WTC11 (cell line): ENCODE data around the gene SIPA1L2.

Source experiments
- AR ChIP-seq: fragments of 250-450 bp; sonication (Bioruptor Pico); IDR thresholded peaks from 2 replicates; pipeline ENCODE4 v1.9.0; 2021; ENCODE audit warnings: mild to moderate bottlenecking
- CTCF ChIP-seq: fragments of 200-600 bp; IDR thresholded peaks from 2 replicates; pipeline ENCODE4 v1.8.0; 2022; ENCODE audit warnings: antibody characterized with exemption
- GABPB1 ChIP-seq: sonication (generic); formaldehyde crosslinking; IDR thresholded peaks from 2 replicates; pipeline ENCODE4 v1.8.1; 2023; ENCODE audit warnings: mild to moderate bottlenecking, missing genetic modification reagents
- JUN ChIP-seq: sonication (generic); formaldehyde crosslinking; IDR thresholded peaks from 2 replicates; pipeline ENCODE4 v1.8.0; 2023; ENCODE audit warnings: mild to moderate bottlenecking, missing genetic modification reagents
- NFYB ChIP-seq: sonication (generic); formaldehyde crosslinking; conservative IDR thresholded peaks from 2 replicates; pipeline ENCODE4 v1.8.0; 2022; ENCODE audit warnings: low read depth, missing genetic modification reagents
- NR2C2 ChIP-seq: sonication (generic); formaldehyde crosslinking; IDR thresholded peaks from 2 replicates; pipeline ENCODE4 v1.8.0; 2022; ENCODE audit warnings: mild to moderate bottlenecking, missing genetic modification reagents
- USF2 ChIP-seq: sonication (generic); formaldehyde crosslinking; IDR thresholded peaks from 2 replicates; pipeline ENCODE4 v1.8.1; 2023; ENCODE audit warnings: mild to moderate bottlenecking, missing genetic modification reagents, moderate library complexity
- ZBTB43 ChIP-seq: sonication (generic); formaldehyde crosslinking; IDR thresholded peaks from 2 replicates; pipeline ENCODE4 v1.8.1; 2023; ENCODE audit warnings: mild to moderate bottlenecking, missing genetic modification reagents
- ZNF396 ChIP-seq: fragments of 250-450 bp; sonication (Bioruptor Pico); IDR thresholded peaks from 2 replicates; pipeline ENCODE4 v1.8.0; 2021; ENCODE audit warnings: mild to moderate bottlenecking, moderate library complexity, borderline replicate concordance
- ZNF416 ChIP-seq: fragments of 250-450 bp; sonication (Bioruptor Pico); IDR thresholded peaks from 2 replicates; pipeline ENCODE4 v1.9.0; 2021; ENCODE audit warnings: mild to moderate bottlenecking, inconsistent platforms
- ZNF425 ChIP-seq: fragments of 250-450 bp; sonication (Bioruptor Pico); conservative IDR thresholded peaks from 2 replicates; pipeline ENCODE4 v1.9.0; 2021; ENCODE audit warnings: mild to moderate bottlenecking
- TF ChIP-seq, protein P1 (sequence below): sonication (generic); formaldehyde crosslinking; IDR thresholded peaks from 2 replicates; pipeline ENCODE4 v1.8.1; 2023; ENCODE audit warnings: mild to moderate bottlenecking, missing genetic modification reagents, moderate library complexity
- TF ChIP-seq, protein P2 (sequence below): sonication (generic); formaldehyde crosslinking; IDR thresholded peaks from 2 replicates; pipeline ENCODE4 v1.8.1; 2022; ENCODE audit warnings: mild to moderate bottlenecking, missing genetic modification reagents, moderate library complexity, borderline replicate concordance

- no peak for TF ChIP-seq ZNF396 (CRISPR knock-in tag)
- TF ChIP-seq ZNF425 (CRISPR knock-in tag), result no peak
- no peak for TF ChIP-seq JUN (CRISPR knock-in tag)
- TF ChIP-seq, protein P1, sequence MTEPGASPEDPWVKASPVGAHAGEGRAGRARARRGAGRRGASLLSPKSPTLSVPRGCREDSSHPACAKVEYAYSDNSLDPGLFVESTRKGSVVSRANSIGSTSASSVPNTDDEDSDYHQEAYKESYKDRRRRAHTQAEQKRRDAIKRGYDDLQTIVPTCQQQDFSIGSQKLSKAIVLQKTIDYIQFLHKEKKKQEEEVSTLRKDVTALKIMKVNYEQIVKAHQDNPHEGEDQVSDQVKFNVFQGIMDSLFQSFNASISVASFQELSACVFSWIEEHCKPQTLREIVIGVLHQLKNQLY (CRISPR knock-in tag), result no peak
- TF ChIP-seq CTCF, result no peak
- no peak for TF ChIP-seq NR2C2
- no peak for TF ChIP-seq ZBTB43 (CRISPR knock-in tag)
- TF ChIP-seq ZNF416 (CRISPR knock-in tag), result no peak
- TF ChIP-seq, protein P2, sequence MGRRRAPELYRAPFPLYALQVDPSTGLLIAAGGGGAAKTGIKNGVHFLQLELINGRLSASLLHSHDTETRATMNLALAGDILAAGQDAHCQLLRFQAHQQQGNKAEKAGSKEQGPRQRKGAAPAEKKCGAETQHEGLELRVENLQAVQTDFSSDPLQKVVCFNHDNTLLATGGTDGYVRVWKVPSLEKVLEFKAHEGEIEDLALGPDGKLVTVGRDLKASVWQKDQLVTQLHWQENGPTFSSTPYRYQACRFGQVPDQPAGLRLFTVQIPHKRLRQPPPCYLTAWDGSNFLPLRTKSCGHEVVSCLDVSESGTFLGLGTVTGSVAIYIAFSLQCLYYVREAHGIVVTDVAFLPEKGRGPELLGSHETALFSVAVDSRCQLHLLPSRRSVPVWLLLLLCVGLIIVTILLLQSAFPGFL (CRISPR knock-in tag), result no peak
- TF ChIP-seq USF2 (CRISPR knock-in tag), result no peak
- TF ChIP-seq AR, result no peak
- TF ChIP-seq NFYB, result no peak
- TF ChIP-seq GABPB1 (CRISPR knock-in tag), result no peak
Measured at GRCh38 chr1:232622981-232623380, 7.0 kb downstream of the SIPA1L2 start.
